Loucy (cell line): ENCODE results near the gene PLA2G2A.

Source experiments
- H2AFZ ChIP-seq: fragments of 200-600 bp; sonication (generic); 2 replicates; pipeline ENCODE4 v1.6.0; 2016; ENCODE audit warnings: antibody characterized with exemption, mild to moderate bottlenecking, low read length, moderate library complexity
- H3F3A ChIP-seq: fragments of 200-600 bp; 2 replicates; pipeline ENCODE4 v1.6.0; 2016; ENCODE audit warnings: antibody characterized with exemption, low read depth, mild to moderate bottlenecking
- H3K27me3 ChIP-seq: fragments of 200-600 bp; sonication (generic); 2 replicates; pipeline ENCODE4 v1.6.1; 2014; ENCODE audit warnings: low read length, mild to moderate bottlenecking; ENCODE audit not compliant: insufficient read depth, poor library complexity, severe bottlenecking
- H3K36me3 ChIP-seq: fragments of 200-600 bp; sonication (generic); 2 replicates; pipeline ENCODE4 v1.6.1; 2016; ENCODE audit warnings: low read length; ENCODE audit not compliant: insufficient read depth
- H3K4me1 ChIP-seq: fragments of 200-600 bp; sonication (generic); 2 replicates; pipeline ENCODE4 v1.5.1; 2014; ENCODE audit warnings: low read length, mild to moderate bottlenecking; ENCODE audit not compliant: insufficient read depth, poor library complexity, severe bottlenecking
- H3K4me2 ChIP-seq: fragments of 200-600 bp; sonication (generic); 2 replicates; pipeline ENCODE4 v1.6.0; 2014; ENCODE audit warnings: antibody characterized with exemption, low read length, low read depth, mild to moderate bottlenecking; ENCODE audit not compliant: poor library complexity, severe bottlenecking
- H3K4me3 ChIP-seq: fragments of 200-600 bp; sonication (generic); 2 replicates; pipeline ENCODE4 v1.5.1; 2014; ENCODE audit warnings: low read length, mild to moderate bottlenecking, mixed read lengths; ENCODE audit not compliant: poor library complexity, severe bottlenecking
- H3K79me2 ChIP-seq: fragments of 200-600 bp; sonication (generic); 2 replicates; pipeline ENCODE4 v1.6.1; 2014; ENCODE audit warnings: low read length; ENCODE audit not compliant: insufficient read depth
- H3K9ac ChIP-seq: fragments of 200-600 bp; sonication (generic); 2 replicates; pipeline ENCODE4 v1.6.0; 2014; ENCODE audit warnings: mild to moderate bottlenecking, low read depth, low read length, moderate library complexity; ENCODE audit not compliant: poor library complexity, severe bottlenecking
- H3K9me2 ChIP-seq: fragments of 200-600 bp; sonication (generic); replicated peaks from 2 replicates; pipeline ENCODE4 v1.6.1; 2016; ENCODE audit warnings: low read depth, low read length, mixed read lengths
- H3K9me3 ChIP-seq: fragments of 200-600 bp; sonication (generic); 2 replicates; pipeline ENCODE4 v1.6.1; 2014; ENCODE audit warnings: mild to moderate bottlenecking, antibody characterized with exemption, low read length, low read depth; ENCODE audit not compliant: insufficient read depth
- H4K20me1 ChIP-seq: fragments of 200-600 bp; sonication (generic); 2 replicates; pipeline ENCODE4 v1.6.0; 2014; ENCODE audit warnings: antibody characterized with exemption, low read length, mild to moderate bottlenecking; ENCODE audit not compliant: insufficient read depth, poor library complexity, severe bottlenecking
- CTCF ChIP-seq: fragments of 200-600 bp; sonication (generic); conservative IDR thresholded peaks from 2 replicates; pipeline ENCODE4 v1.5.1; 2014; ENCODE audit warnings: mild to moderate bottlenecking, antibody characterized with exemption, low read length
- EZH2phosphoT487 ChIP-seq: fragments of 200-600 bp; IDR thresholded peaks from 2 replicates; pipeline ENCODE4 v1.6.1; 2018; ENCODE audit warnings: antibody characterized with exemption, mild to moderate bottlenecking, moderate library complexity, borderline replicate concordance

Gene PLA2G2A

GRCh38 chr1:19969898-19970660 lies 9.3 kb downstream of the PLA2G2A start:
- no peaks in the 10 kb centered on the region for H3K36me3 ChIP-seq
- H3K27me3 ChIP-seq, result no peaks in the 10 kb centered on the region
- no peaks in the 10 kb centered on the region for H3K4me1 ChIP-seq
- H3K9me2 ChIP-seq, result no peaks in the 10 kb centered on the region
- TF ChIP-seq CTCF (no peak), EZH2phosphoT487 (no peak)
- no peak overlapping the region for H2AFZ ChIP-seq
- H3K4me2 ChIP-seq, result no peak overlapping the region
- no peaks in the 10 kb centered on the region for H3F3A ChIP-seq
- H3K9ac ChIP-seq, result no peak overlapping the region
- H3K4me3 ChIP-seq, result no peak overlapping the region
- H3K9me3 ChIP-seq, result no peaks in the 10 kb centered on the region
- no peaks in the 10 kb centered on the region for H4K20me1 ChIP-seq
- H3K79me2 ChIP-seq, result no peaks in the 10 kb centered on the region

GRCh38 chr1:19967808-19968207 lies 11.6 kb downstream of the PLA2G2A start:
- H2AFZ ChIP-seq, result no peak overlapping the region
- H3K27me3 ChIP-seq, result no peaks in the 10 kb centered on the region
- H3F3A ChIP-seq, result no peaks in the 10 kb centered on the region
- H3K4me1 ChIP-seq, result no peaks in the 10 kb centered on the region
- TF ChIP-seq EZH2phosphoT487, result no peak
- TF ChIP-seq CTCF, result no peak
- no peaks in the 10 kb centered on the region for H4K20me1 ChIP-seq
- H3K9me3 ChIP-seq, result no peaks in the 10 kb centered on the region
- no peaks in the 10 kb centered on the region for H3K9me2 ChIP-seq
- H3K4me2 ChIP-seq, result no peak overlapping the region
- H3K9ac ChIP-seq, result no peak overlapping the region
- H3K79me2 ChIP-seq, result no peaks in the 10 kb centered on the region
- no peaks in the 10 kb centered on the region for H3K36me3 ChIP-seq
- no peak overlapping the region for H3K4me3 ChIP-seq

GRCh38 chr1:19964542-19964941 lies 14.9 kb downstream of the PLA2G2A start:
- Histone ChIP-seq H3K9ac (no peak overlapping the region), H3K79me2 (no peaks in the 10 kb centered on the region), H3K4me2 (no peak overlapping the region), H3K9me2 (no peaks in the 10 kb centered on the region), H2AFZ (no peak overlapping the region), H4K20me1 (no peaks in the 10 kb centered on the region), H3K27me3 (no peaks in the 10 kb centered on the region), H3K36me3 (no peaks in the 10 kb centered on the region), H3K4me1 (no peaks in the 10 kb centered on the region), H3K9me3 (no peaks in the 10 kb centered on the region), H3F3A (no peaks in the 10 kb centered on the region), H3K4me3 (no peak overlapping the region)
- TF ChIP-seq EZH2phosphoT487 (no peak), CTCF (no peak)
